T-cell (primary cell): ENCODE data around the gene NRG4. TPM values are rescaled to one million over a fixed set of nuclear protein-coding genes. Genes with fewer than 3 reads are reported as not detected.

Experiments used
- ATAC-seq, 4 experiments: fragments of 200-7000 bp in 3 of 4; fragments of 150-1000 bp in 1 of 4; cut with Tn5 transposase; replicated peaks in 1 of 4; 1 replicate in 3 of 4; 2 replicates in 1 of 4; pipeline ENCODE4 v1.10.0; 2021; ENCODE audit warnings: moderate library complexity in 3 of 4, mild to moderate bottlenecking in 2 of 4, moderate number of reproducible peaks in 1 of 4
- CTCF ChIA-PET, 2 donors: fragments of 300-600 bp; sonication (Branson Sonifier 250); formaldehyde crosslinking; loops; one replicate each; lab custom pipeline; 2022; ENCODE audit warnings: antibody characterized with exemption in 2 of 2; lab: Charles Lee
- POLR2A ChIA-PET, 2 donors: fragments of 300-600 bp; sonication (Branson Sonifier 250); formaldehyde crosslinking; loops; one replicate each; lab custom pipeline; 2022; ENCODE audit warnings: antibody characterized with exemption in 2 of 2; lab: Charles Lee
- DNase-seq, 35 experiments: peaks; one replicate each; pipeline versions ENCODE4 v3.0.0 to v3.0.0-alpha.2; 2013 to 2023
- H3K27ac ChIP-seq: one replicate; pipeline ENCODE4 v1.5.1; 2013; ENCODE audit warnings: low read length
- H3K27me3 ChIP-seq, 2 experiments: replicated peaks in 1 of 2; 1 replicate in 1 of 2; 2 replicates in 1 of 2; pipeline versions ENCODE4 v1.6.1 to v1.7.0; 2013; ENCODE audit warnings: low read length in 1 of 2, mixed read lengths in 1 of 2; ENCODE audit not compliant: control insufficient read depth in 2 of 2, insufficient read depth in 2 of 2; ENCODE audit errors: extremely low read depth in 1 of 2
- H3K36me3 ChIP-seq, 2 donors: 1 replicate in 1 of 2; 2 replicates in 1 of 2; pipeline versions ENCODE4 v1.6.1 to v1.7.0; 2013; ENCODE audit warnings: low read length in 1 of 2; ENCODE audit not compliant: control insufficient read depth in 2 of 2, insufficient read depth in 1 of 2; ENCODE audit errors: extremely low read depth in 1 of 2
- H3K4me1 ChIP-seq, 2 experiments: 1 replicate in 1 of 2; 2 replicates in 1 of 2; pipeline versions ENCODE4 v1.6.1 to v1.7.0; 2013; ENCODE audit warnings: low read length in 2 of 2, mixed read lengths in 1 of 2; ENCODE audit not compliant: insufficient read depth in 2 of 2, control insufficient read depth in 1 of 2; ENCODE audit errors: extremely low read depth in 1 of 2
- H3K4me3 ChIP-seq, 2 donors: 1 replicate in 1 of 2; 2 replicates in 1 of 2; pipeline versions ENCODE4 v1.5.1 to v1.7.0; 2013; ENCODE audit warnings: mild to moderate bottlenecking in 2 of 2, low read length in 1 of 2, moderate library complexity in 1 of 2; ENCODE audit not compliant: control insufficient read depth in 1 of 2; ENCODE audit errors: extremely low read depth in 1 of 2
- H3K9me3 ChIP-seq: 2 replicates; pipeline ENCODE4 v1.7.0; 2013
- H3K27ac Mint-ChIP-seq, 2 donors: one replicate each; pipeline ENCODE4 v1.8.0; 2020 to 2021; ENCODE audit warnings: mild to moderate bottlenecking in 2 of 2, mixed read lengths in 2 of 2
- H3K27me3 Mint-ChIP-seq, 2 donors: one replicate each; pipeline ENCODE4 v1.8.0; 2021 to 2022; ENCODE audit warnings: mixed read lengths in 2 of 2
- H3K36me3 Mint-ChIP-seq: one replicate; pipeline ENCODE4 v1.8.0; 2021; ENCODE audit warnings: mixed read lengths
- H3K4me1 Mint-ChIP-seq, 3 donors: one replicate each; pipeline ENCODE4 v1.8.0; 2020 to 2022; ENCODE audit warnings: mixed read lengths in 3 of 3, mild to moderate bottlenecking in 1 of 3
- H3K4me3 Mint-ChIP-seq, 3 donors: one replicate each; pipeline ENCODE4 v1.8.0; 2020 to 2022; ENCODE audit warnings: mild to moderate bottlenecking in 3 of 3, mixed read lengths in 3 of 3, moderate library complexity in 3 of 3
- H3K9me3 Mint-ChIP-seq, 3 donors: one replicate each; pipeline ENCODE4 v1.8.0; 2020 to 2022; ENCODE audit warnings: mixed read lengths in 3 of 3
- WGBS: methylation state at CpG from one replicate; pipeline ENCODE4 v1.1.5; 2013; ENCODE audit warnings: missing lambda C conversion rate; ENCODE audit not compliant: insufficient coverage; 5-methylcytosine and 5-hydroxymethylcytosine counted together
- total RNA-seq, 35 experiments: library from RNA in 6 of 35; stranded (reverse) in 6 of 35; fragments of 120-200 nt in 1 of 35; gene quantifications; one replicate each; pipeline versions ENCODE4 v1.2.1 to v1.2.4 and lab custom pipeline; 2013 to 2026

The NRG4 gene
- total RNA-seq, 5 donors from 2014 or later (not counting 1 experiment from before 2014, with no cell fraction given): 0.06 to 0.20 (median 0.09) TPM; not detected in 2

DNA sequence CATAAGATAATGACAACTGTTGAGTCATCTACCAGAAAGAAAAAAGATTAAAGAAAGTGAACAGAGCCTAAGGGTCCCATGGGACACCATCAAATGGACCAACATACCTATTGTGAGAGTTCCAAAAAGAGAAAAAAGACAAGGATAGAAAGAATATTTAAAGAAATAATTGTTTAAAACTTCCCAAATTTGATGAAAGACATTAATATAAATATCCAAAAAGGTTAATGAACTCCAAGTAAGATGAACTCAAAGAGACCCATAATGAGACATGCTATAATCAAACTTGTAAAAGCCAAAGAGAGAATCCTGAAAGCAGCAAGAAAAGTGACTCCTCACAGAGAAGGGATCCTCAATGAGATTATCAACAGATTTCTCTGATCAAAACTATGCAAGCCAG, 8.9 kb downstream of the NRG4 start:
- no peak overlapping the region for H3K4me3 Mint-ChIP-seq
- H3K9me3 ChIP-seq: no peaks in the 10 kb centered on the region
- CTCF ChIA-PET: no interaction called here

GRCh38 chr15:75995611-75996010, 16.6 kb downstream of the NRG4 start:
- peaks cover 14 to 28% of the 10 kb centered on the region in 2 donors for H3K27me3 Mint-ChIP-seq
- H3K4me3 Mint-ChIP-seq: no peak overlapping the region
- no peaks in the 10 kb centered on the region for H3K4me1 ChIP-seq
- peaks cover 0 to 15% of the 10 kb centered on the region in 2 experiments for H3K27me3 ChIP-seq
- no peak for ATAC-seq
- WGBS: no CpG with 5 or more reads among the region's 1 CpG
- CTCF ChIA-PET: no interaction called here
- no peak for DNase-seq
- no peak overlapping the region for H3K4me3 ChIP-seq
- H3K27ac ChIP-seq: no peak overlapping the region
- no peak overlapping the region for H3K27ac Mint-ChIP-seq
- H3K36me3 ChIP-seq: no peaks in the 10 kb centered on the region
- H3K4me1 Mint-ChIP-seq: no peaks in the 10 kb centered on the region
- H3K36me3 Mint-ChIP-seq: no peaks in the 10 kb centered on the region
- POLR2A ChIA-PET: no interaction called here
- peaks cover 0 to 17% (median 10%) of the 10 kb centered on the region in 3 donors for H3K9me3 Mint-ChIP-seq
- H3K9me3 ChIP-seq: no peaks in the 10 kb centered on the region

More for the DNA sequence above, 8.9 kb downstream of the NRG4 start:
- H3K36me3 Mint-ChIP-seq: no peaks in the 10 kb centered on the region
- H3K27ac ChIP-seq: no peak overlapping the region
- no peaks in the 10 kb centered on the region for H3K36me3 ChIP-seq
- ATAC-seq (no peak), DNase-seq (no peak)
- H3K27me3 ChIP-seq: peaks cover 0 to 11% of the 10 kb centered on the region in 2 experiments
- POLR2A ChIA-PET: no interaction called here
- H3K4me1 Mint-ChIP-seq: no peaks in the 10 kb centered on the region
- H3K4me1 ChIP-seq: no peaks in the 10 kb centered on the region
- H3K4me3 ChIP-seq: no peak overlapping the region
- H3K27ac Mint-ChIP-seq: no peak overlapping the region
- H3K27me3 Mint-ChIP-seq: peaks cover 15 to 27% of the 10 kb centered on the region in 2 donors
- peaks cover 0 to 3% (median 0%) of the 10 kb centered on the region in 3 donors for H3K9me3 Mint-ChIP-seq

GRCh38 chr15:75994220-75994619, 18.0 kb downstream of the NRG4 start:
- Histone ChIP-seq H3K27ac (no peak overlapping the region), H3K36me3 (no peaks in the 10 kb centered on the region), H3K4me3 (no peak overlapping the region), H3K4me1 (no peaks in the 10 kb centered on the region), H3K27me3 (peaks cover 0 to 8% of the 10 kb centered on the region in 2 experiments), H3K9me3 (no peaks in the 10 kb centered on the region)
- peaks cover 0 to 17% (median 10%) of the 10 kb centered on the region in 3 donors for H3K9me3 Mint-ChIP-seq
- CTCF ChIA-PET: no interaction called here
- POLR2A ChIA-PET: no interaction called here
- H3K27ac Mint-ChIP-seq: no peak overlapping the region
- no peak overlapping the region for H3K4me3 Mint-ChIP-seq
- no peaks in the 10 kb centered on the region for H3K36me3 Mint-ChIP-seq
- H3K27me3 Mint-ChIP-seq: peaks cover 14 to 25% of the 10 kb centered on the region in 2 donors
- H3K4me1 Mint-ChIP-seq: no peaks in the 10 kb centered on the region
- no CpG with 5 or more reads among the region's 1 CpG for WGBS
- DNase-seq (no peak), ATAC-seq (no peak)

- Mint-ChIP-seq H3K27ac (no peak overlapping the region), H3K4me3 (no peak overlapping the region), H3K9me3 (peaks cover 0 to 17% (median 10%) of the 10 kb centered on the region in 3 donors), H3K36me3 (no peaks in the 10 kb centered on the region), H3K4me1 (no peaks in the 10 kb centered on the region), H3K27me3 (peaks cover 14 to 20% of the 10 kb centered on the region in 2 donors)
- no peaks in the 10 kb centered on the region for H3K36me3 ChIP-seq
- H3K27me3 ChIP-seq: peaks cover 0 to 8% of the 10 kb centered on the region in 2 experiments
- DNase-seq (no peak), ATAC-seq (no peak)
- ChIA-PET CTCF (no interaction called here), POLR2A (no interaction called here)
- H3K27ac ChIP-seq: no peak overlapping the region
- H3K4me1 ChIP-seq: no peaks in the 10 kb centered on the region
- H3K4me3 ChIP-seq: no peak overlapping the region
- H3K9me3 ChIP-seq: no peaks in the 10 kb centered on the region
Observed at GRCh38 chr15:75992897-75993296, 19.3 kb downstream of the NRG4 start.

DNA sequence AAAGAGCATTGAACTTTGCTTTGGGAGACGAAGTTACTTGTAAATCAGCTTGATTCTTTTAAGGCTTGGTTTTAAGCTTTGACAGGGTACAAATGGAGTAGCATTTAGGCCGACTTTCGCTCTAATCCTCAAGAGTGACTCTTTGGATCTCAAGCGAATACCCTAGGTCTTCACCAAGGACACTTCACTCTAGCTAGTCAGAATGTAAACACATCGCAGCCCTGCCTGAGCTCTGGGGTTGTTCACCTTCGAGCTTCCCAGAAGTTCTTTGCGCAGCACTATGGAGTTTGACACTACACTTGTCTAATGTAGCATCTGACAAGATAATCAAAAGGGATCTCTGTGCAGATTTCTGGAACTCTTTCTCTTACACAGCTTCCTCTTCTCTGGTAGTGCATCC, 22.3 kb downstream of the NRG4 start:
- Mint-ChIP-seq H3K27me3 (peaks cover 8 to 10% of the 10 kb centered on the region in 2 donors), H3K4me3 (no peak overlapping the region), H3K36me3 (no peaks in the 10 kb centered on the region), H3K9me3 (peaks cover 0 to 17% (median 10%) of the 10 kb centered on the region in 3 donors), H3K4me1 (no peaks in the 10 kb centered on the region), H3K27ac (no peak overlapping the region)
- CTCF ChIA-PET: no interaction called here
- WGBS: 73% methylated on average over 4 of the region's 7 CpGs
- Histone ChIP-seq H3K4me3 (no peak overlapping the region), H3K27me3 (peaks cover 0 to 5% of the 10 kb centered on the region in 2 experiments), H3K36me3 (no peaks in the 10 kb centered on the region), H3K9me3 (no peaks in the 10 kb centered on the region), H3K4me1 (no peaks in the 10 kb centered on the region), H3K27ac (no peak overlapping the region)
- ATAC-seq: no peak
- POLR2A ChIA-PET: no interaction called here
- no peak for DNase-seq

GRCh38 chr15:75989045-75989444, 23.2 kb downstream of the NRG4 start:
- Histone ChIP-seq H3K9me3 (no peaks in the 10 kb centered on the region), H3K27ac (no peak overlapping the region), H3K36me3 (no peaks in the 10 kb centered on the region), H3K4me1 (no peaks in the 10 kb centered on the region), H3K27me3 (peaks cover 0 to 3% of the 10 kb centered on the region in 2 experiments), H3K4me3 (no peak overlapping the region)
- Mint-ChIP-seq H3K27me3 (peaks cover 0 to 2% of the 10 kb centered on the region in 2 donors), H3K27ac (no peak overlapping the region), H3K9me3 (peaks cover 0 to 12% (median 5%) of the 10 kb centered on the region in 3 donors), H3K4me3 (no peak overlapping the region), H3K4me1 (no peaks in the 10 kb centered on the region), H3K36me3 (no peaks in the 10 kb centered on the region)
- no CpG with 5 or more reads among the region's 2 CpGs for WGBS
- CTCF ChIA-PET: no interaction called here
- ATAC-seq (no peak), DNase-seq (no peak)
- POLR2A ChIA-PET: no interaction called here

- Mint-ChIP-seq H3K4me3 (no peak overlapping the region), H3K36me3 (no peaks in the 10 kb centered on the region), H3K27me3 (peaks cover 0 to 5% of the 10 kb centered on the region in 2 donors), H3K4me1 (no peaks in the 10 kb centered on the region), H3K9me3 (no peaks in the 10 kb centered on the region), H3K27ac (no peak overlapping the region)
- H3K9me3 ChIP-seq: no peaks in the 10 kb centered on the region
- H3K36me3 ChIP-seq: no peaks in the 10 kb centered on the region
- ChIA-PET CTCF (no interaction called here), POLR2A (no interaction called here)
- H3K27ac ChIP-seq: no peak overlapping the region
- no CpG with 5 or more reads among the region's 1 CpG for whole genome bisulfite sequencing
- no peak overlapping the region for H3K4me3 ChIP-seq
- ATAC-seq (no peak), DNase-seq (no peak)
- H3K4me1 ChIP-seq: no peaks in the 10 kb centered on the region
- H3K27me3 ChIP-seq: peaks cover 0 to 3% of the 10 kb centered on the region in 2 experiments
Observed at GRCh38 chr15:75985971-75986370, 26.3 kb downstream of the NRG4 start.
